H1 (cell line): Measurements from ENCODE around the gene CORO2B. TPM values are rescaled to one million over a fixed set of nuclear protein-coding genes. Genes with fewer than 3 reads are reported as not detected.

Source experiments
- CTCF ChIA-PET: fragments of 300-600 bp; sonication (Branson Sonifier 250); formaldehyde crosslinking; loops from one replicate; lab custom pipeline; 2021; ENCODE audit not compliant: partially characterized antibody; lab: Charles Lee
- POLR2A ChIA-PET: fragments of 300-600 bp; sonication (Branson Sonifier 250); formaldehyde crosslinking; loops from one replicate; lab custom pipeline; 2021; ENCODE audit warnings: inconsistent platforms; ENCODE audit not compliant: partially characterized antibody; lab: Charles Lee
- DNase-seq, 2 experiments: peaks; one replicate each; pipeline versions ENCODE4 v3.0.0 to v3.0.0-alpha.2; 2010 to 2022; ENCODE audit warnings: low spot score in 2 of 2, low read depth in 1 of 2, mixed read lengths in 1 of 2
- FAIRE-seq: peaks from 2 replicates; lab custom pipeline; 2011; peaks lifted over from hg19 to GRCh38; lab: Jason Lieb, UNC
- H2AFZ ChIP-seq: 2 replicates; pipeline ENCODE4 v1.8.1; 2012; ENCODE audit warnings: low read length, inconsistent platforms
- H2AK5ac ChIP-seq: 2 replicates; pipeline ENCODE4 v1.6.1; 2013; ENCODE audit warnings: low read depth, low read length
- H2BK120ac ChIP-seq: replicated peaks from 2 replicates; pipeline ENCODE3; 2013; ENCODE audit warnings: low read depth, low read length, inconsistent platforms
- H2BK12ac ChIP-seq: 2 replicates; pipeline ENCODE4 v1.6.1; 2013; ENCODE audit warnings: low read depth, low read length
- H2BK15ac ChIP-seq: 2 replicates; pipeline ENCODE4 v1.6.1; 2013; ENCODE audit warnings: low read length
- H2BK20ac ChIP-seq: 2 replicates; pipeline ENCODE4 v1.6.1; 2013; ENCODE audit warnings: low read length
- H2BK5ac ChIP-seq: 2 replicates; pipeline ENCODE4 v1.6.1; 2013; ENCODE audit warnings: low read depth, low read length
- H3K14ac ChIP-seq: 2 replicates; pipeline ENCODE4 v1.6.1; 2013; ENCODE audit warnings: inconsistent platforms; ENCODE audit not compliant: insufficient read length
- H3K18ac ChIP-seq: 2 replicates; pipeline ENCODE4 v1.6.1; 2013; ENCODE audit warnings: low read length; ENCODE audit errors: extremely low read depth
- H3K23ac ChIP-seq: 2 replicates; pipeline ENCODE4 v1.6.1; 2013; ENCODE audit warnings: inconsistent platforms; ENCODE audit not compliant: insufficient read length
- H3K23me2 ChIP-seq: 2 replicates; pipeline ENCODE4 v1.6.1; 2013; ENCODE audit warnings: low read depth, low read length
- H3K27ac ChIP-seq: 2 replicates; pipeline ENCODE4 v1.6.1; 2011; ENCODE audit warnings: low read depth, low read length, inconsistent platforms
- H3K27me3 ChIP-seq, 4 experiments: replicated peaks in 1 of 4; 1 replicate in 1 of 4; 2 replicates in 3 of 4; pipeline versions ENCODE4 v1.6.1 to v1.8.1; 2011 to 2013; ENCODE audit warnings: low read length in 3 of 4, mild to moderate bottlenecking in 3 of 4, inconsistent platforms in 2 of 4, mixed read lengths in 2 of 4, moderate library complexity in 1 of 4; ENCODE audit not compliant: control insufficient read depth in 3 of 4, insufficient read depth in 3 of 4; ENCODE audit errors: extremely low read depth in 1 of 4
- H3K36me3 ChIP-seq, 4 experiments: 2 replicates each; pipeline versions ENCODE4 v1.6.1 to v1.8.1; 2011 to 2013; ENCODE audit warnings: mild to moderate bottlenecking in 4 of 4, low read length in 3 of 4, moderate library complexity in 2 of 4, control low read depth in 1 of 4, inconsistent platforms in 1 of 4; ENCODE audit not compliant: insufficient read depth in 4 of 4, control insufficient read depth in 2 of 4
- H3K4ac ChIP-seq: replicated peaks from 2 replicates; pipeline ENCODE3; 2013; ENCODE audit warnings: low read length, low read depth, mixed read lengths, inconsistent platforms; ENCODE audit not compliant: insufficient read length
- H3K4me1 ChIP-seq, 4 experiments: replicated peaks in 1 of 4; 1 replicate in 1 of 4; 2 replicates in 3 of 4; pipeline versions ENCODE4 v1.6.1 to v1.8.1; 2011 to 2013; ENCODE audit warnings: low read length in 3 of 4, inconsistent platforms in 2 of 4, mixed read lengths in 1 of 4; ENCODE audit not compliant: insufficient read depth in 4 of 4, control insufficient read depth in 3 of 4
- H3K4me2 ChIP-seq, 2 experiments: 2 replicates each; pipeline versions ENCODE4 v1.6.1 to v1.8.1; 2011 to 2013; ENCODE audit warnings: low read depth in 2 of 2, low read length in 2 of 2, control low read depth in 1 of 2, inconsistent platforms in 1 of 2, mild to moderate bottlenecking in 1 of 2; ENCODE audit not compliant: insufficient read depth in 1 of 2
- H3K4me3 ChIP-seq, 4 experiments: fragments of 200-600, 300-600 bp in 1 of 4; sonication (generic), shearing (Covaris generic), sonication (Bioruptor Twin) in 1 of 4; 2 replicates each; pipeline versions ENCODE4 v1.5.1 to v1.8.1; 2011 to 2016; ENCODE audit warnings: low read length in 4 of 4, low read depth in 3 of 4, control low read depth in 2 of 4, inconsistent platforms in 2 of 4, mild to moderate bottlenecking in 2 of 4, mixed read lengths in 1 of 4, moderate library complexity in 1 of 4; ENCODE audit not compliant: insufficient read depth in 2 of 4; ENCODE audit errors: extremely low read depth in 1 of 4
- H3K56ac ChIP-seq: replicated peaks from 2 replicates; pipeline ENCODE3; 2013; ENCODE audit warnings: low read depth, mild to moderate bottlenecking, mixed read lengths, low read length, inconsistent platforms; ENCODE audit not compliant: insufficient read length
- H3K79me1 ChIP-seq: 2 replicates; pipeline ENCODE4 v1.6.1; 2013; ENCODE audit warnings: low read depth, low read length, control low read depth
- H3K79me2 ChIP-seq, 2 experiments: 2 replicates each; pipeline versions ENCODE4 v1.6.1 to v1.8.1; 2012 to 2013; ENCODE audit warnings: low read length in 2 of 2, mild to moderate bottlenecking in 2 of 2, inconsistent platforms in 1 of 2; ENCODE audit not compliant: insufficient read depth in 2 of 2, control insufficient read depth in 1 of 2
- H3K9ac ChIP-seq, 4 experiments: replicated peaks in 1 of 4; 1 replicate in 1 of 4; 2 replicates in 3 of 4; pipeline versions ENCODE4 v1.6.1 to v1.8.1; 2011 to 2013; ENCODE audit warnings: low read depth in 3 of 4, low read length in 3 of 4, control low read depth in 2 of 4, mild to moderate bottlenecking in 2 of 4, moderate library complexity in 2 of 4, inconsistent platforms in 1 of 4; ENCODE audit errors: extremely low read depth in 1 of 4
- H3K9me3 ChIP-seq, 2 experiments: 2 replicates each; pipeline versions ENCODE4 v1.6.1 to v1.8.1; 2012 to 2013; ENCODE audit warnings: mild to moderate bottlenecking in 2 of 2, moderate library complexity in 2 of 2, control low read depth in 1 of 2, inconsistent platforms in 1 of 2, low read depth in 1 of 2, low read length in 1 of 2, mixed read lengths in 1 of 2; ENCODE audit not compliant: insufficient read depth in 2 of 2
- H4K20me1 ChIP-seq, 2 experiments: replicated peaks in 1 of 2; 2 replicates each; pipeline versions ENCODE3 to v1.8.1; 2011 to 2013; ENCODE audit warnings: inconsistent platforms in 2 of 2, low read length in 2 of 2, mild to moderate bottlenecking in 1 of 2; ENCODE audit not compliant: insufficient read depth in 2 of 2, control insufficient read depth in 1 of 2
- H4K5ac ChIP-seq: 2 replicates; pipeline ENCODE4 v1.6.1; 2013; ENCODE audit warnings: low read length, low read depth, mixed read lengths, inconsistent platforms; ENCODE audit not compliant: insufficient read length
- H4K8ac ChIP-seq: 2 replicates; pipeline ENCODE4 v1.8.0; 2013; ENCODE audit warnings: mild to moderate bottlenecking, moderate library complexity, low read length, inconsistent platforms; ENCODE audit not compliant: insufficient read depth; ENCODE audit errors: extremely low read depth
- H4K91ac ChIP-seq: replicated peaks from 2 replicates; pipeline ENCODE3; 2013; ENCODE audit warnings: low read length, mixed read lengths, inconsistent platforms; ENCODE audit not compliant: insufficient read length
- JUND ChIP-seq: IDR thresholded peaks from 2 replicates; pipeline ENCODE4 v1.6.1; 2011; ENCODE audit warnings: mild to moderate bottlenecking, improper control_type of control experiment, low read length
- SUZ12 ChIP-seq: fragments of 200-600 bp; sonication (generic); IDR thresholded peaks from 2 replicates; pipeline ENCODE4 v1.6.1; 2012; ENCODE audit warnings: mild to moderate bottlenecking, inconsistent platforms, low read length, moderate library complexity, mixed read lengths
- WGBS, 2 experiments: shearing (Covaris generic) in 1 of 2; methylation state at CpG; one replicate each; pipeline versions ENCODE4 v1.1.6 to v1.1.7; 2013 to 2015; ENCODE audit warnings: low lambda C conversion rate in 2 of 2, mixed read lengths in 2 of 2, inconsistent platforms in 1 of 2, low coverage in 1 of 2, missing lambda C conversion rate in 1 of 2; ENCODE audit not compliant: insufficient replicate concordance in 2 of 2, insufficient coverage in 1 of 2, insufficient read length in 1 of 2; ENCODE audit errors: extremely low coverage in 1 of 2, missing lambda C conversion rate in 1 of 2; 5-methylcytosine and 5-hydroxymethylcytosine counted together
- polyA plus RNA-seq, 7 experiments: library from polyadenylated mRNA; depleted of rRNA in 3 of 7; stranded (reverse) in 5 of 7; unstranded in 2 of 7; fragments of >200 nt in 5 of 7; fragments of 200-250 nt in 2 of 7; gene quantifications; 1 replicate in 5 of 7; 2 replicates in 1 of 7; 4 replicates in 1 of 7; pipeline versions ENCODE4 v1.2.1 to v1.2.3, GENCODE V29; 2011 to 2013; ENCODE audit warnings: missing spikeins in 2 of 7, mixed read lengths in 2 of 7
- total RNA-seq: library from RNA; stranded (reverse); fragmentation: NEBNext Ultra II Directional; extraction: Animal tissue kit (Norgen Biotek cat#: 25700); gene quantifications from 2 replicates; pipeline ENCODE4 v1.2.1, GENCODE V29; 2021

The CORO2B gene
- total and polyA plus RNA-seq, 2 of the 8 experiments (the other 6 are each of a cell fraction or from before 2014, with no cell fraction given): 3.4 to 6.7 TPM

- H4K5ac ChIP-seq: no peak overlapping the region
- H4K91ac ChIP-seq: no peak overlapping the region
- H3K18ac ChIP-seq: no peak overlapping the region
- no peak overlapping the region for H3K27ac ChIP-seq
- no peak overlapping the region for H2BK15ac ChIP-seq
- peak in 1 of 2 experiments; percentile 41 for DNase-seq
- H3K4me1 ChIP-seq: peaks cover 0 to 4% (median 0%) of the 10 kb centered on the region in 4 experiments; a peak in 1 of 7 replicates
- no peak overlapping the region for H3K9ac ChIP-seq
- no peak overlapping the region for H2AFZ ChIP-seq
- H3K4ac ChIP-seq: no peak overlapping the region
- 86% methylated on average over 8 of the region's 8 CpGs; no CpG with 5 or more reads in 1 of the 2 experiments for WGBS, 2 experiments
- no peak for TF ChIP-seq JUND
- TF ChIP-seq SUZ12: peak; percentile 33; the same call in 1 of the 2 replicates
- H3K4me3 ChIP-seq: no peak overlapping the region
- H2BK120ac ChIP-seq: no peak overlapping the region
- H3K23ac ChIP-seq: no peak overlapping the region
- H3K56ac ChIP-seq: no peak overlapping the region
- no peak overlapping the region for H2BK5ac ChIP-seq
- no peak overlapping the region for H2BK20ac ChIP-seq
- peaks cover 6 to 30% (median 16%) of the 10 kb centered on the region in 4 experiments; a peak in 6 of 8 replicates for H3K36me3 ChIP-seq
- H3K79me1 ChIP-seq: no peaks in the 10 kb centered on the region
- H3K9me3 ChIP-seq: no peaks in the 10 kb centered on the region
- no peak overlapping the region for H4K8ac ChIP-seq
- FAIRE-seq: no peak
- no peaks in the 10 kb centered on the region for H3K23me2 ChIP-seq
- H2BK12ac ChIP-seq: no peak overlapping the region
- no peak overlapping the region for H2AK5ac ChIP-seq
- POLR2A ChIA-PET: interaction anchor here (0.7 to 1.1 kb wide), 3 partner anchors 12 to 71 kb away, joined by 3 to 7 read pairs (median 5); no protein-coding TSS in a partner anchor
- no peak overlapping the region for H3K4me2 ChIP-seq
- no peak overlapping the region for H3K14ac ChIP-seq
- CTCF ChIA-PET: interaction anchor here (0.7 to 1.9 kb wide), 2 partner anchors 100 to 226 kb away, joined by 4 to 7 read pairs; no protein-coding TSS in a partner anchor
- no peaks in the 10 kb centered on the region for H3K27me3 ChIP-seq
- no peaks in the 10 kb centered on the region for H3K79me2 ChIP-seq
- peaks cover 0 to 2% of the 10 kb centered on the region in 2 experiments for H4K20me1 ChIP-seq
These were observed 197.1 kb downstream of the CORO2B start for GRCh38 chr15:68775671-68776476.
